Panc1 (cell line): ENCODE results near the gene TMEM39A. TPM values are rescaled to one million over a fixed set of nuclear protein-coding genes. Genes with fewer than 3 reads are reported as not detected.

Source experiments
- ATAC-seq: fragments of 200-7000 bp; cut with Tn5 transposase; 2 replicates; pipeline ENCODE4 v1.9.1; 2020; ENCODE audit warnings: mild to moderate bottlenecking, moderate library complexity
- BruUV-seq: library from RNA; stranded (reverse); fragments of 400-500 nt; replicated peaks from 2 replicates; lab custom pipeline; 2021; lab: Mats Ljungman, UMichigan
- CTCF ChIA-PET: fragments of 300-600 bp; sonication (Branson Sonifier 250); formaldehyde crosslinking; loops from one replicate; lab custom pipeline; 2022; ENCODE audit warnings: antibody characterized with exemption; lab: Charles Lee
- POLR2A ChIA-PET: fragments of 300-600 bp; sonication (Branson Sonifier 250); formaldehyde crosslinking; loops from one replicate; lab custom pipeline; 2022; ENCODE audit warnings: antibody characterized with exemption; lab: Charles Lee
- DNase-seq: peaks from one replicate; pipeline ENCODE4 v3.0.0-alpha.2; 2010; ENCODE audit warnings: low read depth, low spot score
- H3K27ac ChIP-seq: 2 replicates; pipeline ENCODE4 v1.5.1; 2011; ENCODE audit warnings: mild to moderate bottlenecking, low read length, inconsistent platforms
- H3K27me3 ChIP-seq: fragments of 200-500 bp; sonication (Bioruptor generic); 2 replicates; pipeline ENCODE4 v1.6.0; 2014; ENCODE audit warnings: low read length, inconsistent platforms; ENCODE audit not compliant: control insufficient read depth, insufficient read depth
- H3K36me3 ChIP-seq: fragments of 200-500 bp; sonication (Bioruptor generic); 2 replicates; pipeline ENCODE4 v1.5.1; 2014; ENCODE audit warnings: inconsistent platforms, mild to moderate bottlenecking, low read length, moderate library complexity; ENCODE audit not compliant: control insufficient read depth, insufficient read depth
- H3K4me1 ChIP-seq: 2 replicates; pipeline ENCODE4 v1.5.1; 2011; ENCODE audit warnings: inconsistent platforms, mild to moderate bottlenecking, low read length, moderate library complexity; ENCODE audit not compliant: control insufficient read depth, insufficient read depth
- H3K4me3 ChIP-seq, 2 experiments: 2 replicates each; pipeline ENCODE4 v1.5.1; 2011 to 2012; ENCODE audit warnings: low read depth in 2 of 2, low read length in 2 of 2, mild to moderate bottlenecking in 2 of 2, inconsistent platforms in 1 of 2, moderate library complexity in 1 of 2
- H3K9me3 ChIP-seq: fragments of 200-500 bp; sonication (Bioruptor generic); 2 replicates; pipeline ENCODE4 v1.5.1; 2014; ENCODE audit warnings: low read depth, mild to moderate bottlenecking, inconsistent platforms, low read length, moderate library complexity; ENCODE audit not compliant: control insufficient read depth, insufficient read depth
- POLR2AphosphoS5 ChIP-seq: IDR thresholded peaks from 2 replicates; pipeline ENCODE4 v1.6.1; 2012; ENCODE audit warnings: mild to moderate bottlenecking, low read depth, low read length, moderate library complexity
- REST ChIP-seq, 2 experiments: IDR thresholded peaks; 2 replicates each; pipeline ENCODE4 v1.6.1; 2011 to 2012; ENCODE audit warnings: low read depth in 2 of 2, control low read depth in 1 of 2, low read length in 1 of 2, mild to moderate bottlenecking in 1 of 2, moderate library complexity in 1 of 2; ENCODE audit not compliant: insufficient read depth in 1 of 2
- SIN3A ChIP-seq: IDR thresholded peaks from 2 replicates; pipeline ENCODE4 v1.6.1; 2012; ENCODE audit warnings: low read depth, mild to moderate bottlenecking, low read length, moderate library complexity, borderline replicate concordance; ENCODE audit not compliant: insufficient read depth
- TCF7L2 ChIP-seq: IDR thresholded peaks from 2 replicates; pipeline ENCODE4 v1.6.1; 2011; ENCODE audit warnings: mild to moderate bottlenecking, low read depth, low read length, inconsistent platforms
- in situ Hi-C: cut with HindIII; loops from 2 replicates; pipeline ENCODE4 v1.10.0; 2016; ENCODE audit warnings: low sequenced_read_pairs, low pct_unique_long_range_greater_than_20kb
- intact Hi-C: fragments of 100-400 bp; cut with micrococcal nuclease; formaldehyde crosslinking; loops from one replicate; pipeline ENCODE4 v1.10.0; 2022; ENCODE audit not compliant: unreplicated experiment
- total RNA-seq: library from RNA; stranded (reverse); gene quantifications from one replicate; pipeline ENCODE4 v1.2.1, GENCODE V29; 2021; ENCODE audit not compliant: unreplicated experiment
- TF ChIP-seq, protein P1 (sequence below): fragments of 450-650 bp; IDR thresholded peaks from 2 replicates; pipeline ENCODE4 v1.5.1; 2017; ENCODE audit warnings: mild to moderate bottlenecking

The TMEM39A gene
- total RNA-seq, 1 experiment from 2014 or later, result 47.8 TPM

DNA sequence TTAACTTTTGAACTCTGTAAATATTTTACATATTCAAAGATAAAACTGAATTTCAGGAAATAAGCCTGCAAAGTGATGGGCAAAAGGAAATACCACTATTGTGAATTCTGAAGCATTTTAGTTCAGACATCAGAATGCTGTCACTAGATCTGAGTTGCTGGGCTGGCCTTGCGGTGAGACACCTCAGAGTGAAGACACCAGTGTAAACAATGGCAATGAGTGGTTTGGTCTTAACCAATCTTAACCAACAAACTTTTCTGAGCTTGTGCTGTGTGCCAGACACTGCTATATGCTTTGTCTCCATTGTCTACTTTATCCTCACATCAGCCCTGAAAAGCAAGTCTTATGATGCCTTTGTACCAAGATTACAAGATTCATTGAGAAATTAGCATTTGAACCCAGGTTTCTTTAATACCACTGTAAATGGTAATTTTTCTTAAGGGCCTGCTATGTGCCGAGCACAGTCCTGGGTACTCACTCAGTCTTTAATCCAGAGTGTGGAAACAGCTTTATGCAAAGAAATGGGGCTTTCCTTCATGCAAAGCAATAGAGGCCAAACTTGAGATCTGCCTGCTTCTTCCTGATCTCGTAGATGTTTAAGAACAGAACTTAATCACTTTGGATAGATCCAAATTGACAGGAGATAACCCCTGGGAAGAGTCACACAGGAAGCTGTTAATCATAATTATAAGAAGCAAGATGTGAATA is 55.0 kb downstream of the TMEM39A start:
- DNase-seq, result no peak
- BruUV-seq, result no TSS peak
- Histone ChIP-seq H3K27ac (no peak overlapping the region), H3K4me1 (no peaks in the 10 kb centered on the region), H3K9me3 (no peaks in the 10 kb centered on the region), H3K27me3 (no peaks in the 10 kb centered on the region), H3K4me3 (no peak overlapping the region), H3K36me3 (no peaks in the 10 kb centered on the region)
- no peak for ATAC-seq
- in situ Hi-C loops (no loop called here), intact Hi-C loops (no loop called here)
- ChIA-PET POLR2A (no interaction called here), CTCF (no interaction called here)
- TF ChIP-seq SIN3A, result no peak
- TF ChIP-seq TCF7L2, result no peak
- TF ChIP-seq, protein P1, sequence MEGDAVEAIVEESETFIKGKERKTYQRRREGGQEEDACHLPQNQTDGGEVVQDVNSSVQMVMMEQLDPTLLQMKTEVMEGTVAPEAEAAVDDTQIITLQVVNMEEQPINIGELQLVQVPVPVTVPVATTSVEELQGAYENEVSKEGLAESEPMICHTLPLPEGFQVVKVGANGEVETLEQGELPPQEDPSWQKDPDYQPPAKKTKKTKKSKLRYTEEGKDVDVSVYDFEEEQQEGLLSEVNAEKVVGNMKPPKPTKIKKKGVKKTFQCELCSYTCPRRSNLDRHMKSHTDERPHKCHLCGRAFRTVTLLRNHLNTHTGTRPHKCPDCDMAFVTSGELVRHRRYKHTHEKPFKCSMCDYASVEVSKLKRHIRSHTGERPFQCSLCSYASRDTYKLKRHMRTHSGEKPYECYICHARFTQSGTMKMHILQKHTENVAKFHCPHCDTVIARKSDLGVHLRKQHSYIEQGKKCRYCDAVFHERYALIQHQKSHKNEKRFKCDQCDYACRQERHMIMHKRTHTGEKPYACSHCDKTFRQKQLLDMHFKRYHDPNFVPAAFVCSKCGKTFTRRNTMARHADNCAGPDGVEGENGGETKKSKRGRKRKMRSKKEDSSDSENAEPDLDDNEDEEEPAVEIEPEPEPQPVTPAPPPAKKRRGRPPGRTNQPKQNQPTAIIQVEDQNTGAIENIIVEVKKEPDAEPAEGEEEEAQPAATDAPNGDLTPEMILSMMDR, result no peak
- no peak for TF ChIP-seq REST (IDR thresholded peaks at IDR 0.05; ENCODE audit: insufficient read depth in 1 of 2, low read depth in 2 of 2, low read length in 1 of 2)
- no peak for TF ChIP-seq POLR2AphosphoS5

DNA sequence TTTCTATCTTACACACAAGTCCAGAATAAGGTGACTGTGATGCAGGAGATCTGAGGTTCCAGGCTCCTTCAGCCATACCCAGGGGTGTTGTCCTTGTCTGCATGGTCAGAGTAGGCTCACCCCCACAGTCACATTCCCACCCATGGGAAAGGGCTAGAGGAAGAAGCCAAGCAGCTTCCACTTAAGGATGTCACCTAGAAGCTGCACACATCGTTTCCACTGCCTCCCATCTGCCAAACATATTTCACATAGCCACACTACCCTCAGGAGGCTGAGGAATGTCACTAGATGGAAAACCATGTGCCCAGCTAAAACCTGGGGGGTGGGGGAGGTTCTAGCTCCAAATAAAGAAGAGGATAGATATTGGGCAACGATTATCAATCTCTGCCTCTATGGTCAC is 58.1 kb downstream of the TMEM39A start:
- H3K36me3 ChIP-seq, result no peaks in the 10 kb centered on the region
- no peaks in the 10 kb centered on the region for H3K4me1 ChIP-seq
- BruUV-seq, result no TSS peak
- ChIA-PET POLR2A (no interaction called here), CTCF (no interaction called here)
- in situ Hi-C loops (no loop called here), intact Hi-C loops (no loop called here)
- TF ChIP-seq, protein P1, result no peak
- TF ChIP-seq REST (IDR thresholded peaks at IDR 0.05; ENCODE audit: insufficient read depth in 1 of 2, low read depth in 2 of 2, low read length in 1 of 2) (no peak), SIN3A (no peak), POLR2AphosphoS5 (no peak), TCF7L2 (no peak)
- no peaks in the 10 kb centered on the region for H3K27me3 ChIP-seq
- DNase-seq (no peak), ATAC-seq (no peak)
- H3K4me3 ChIP-seq, result no peak overlapping the region
- H3K27ac ChIP-seq, result no peak overlapping the region
- H3K9me3 ChIP-seq, result no peaks in the 10 kb centered on the region
